Cortex of kidney (tissue), 1 donor: ENCODE data around the gene SAMD4B.

ENCODE experiments used
- DNase-seq: peaks from one replicate; lab custom pipeline; 2025; lab: John Stamatoyannopoulos, UW

SAMD4B gene

GRCh38 chr19:39397360-39398296 is 55.4 kb downstream of the SAMD4B start:
- DNase-seq: no peak

- DNase-seq: no peak
Observed at GRCh38 chr19:39398297-39398864, 56.2 kb downstream of the SAMD4B start.

- no peak for DNase-seq
Observed at GRCh38 chr19:39399668-39400050, 57.4 kb downstream of the SAMD4B start.

- DNase-seq: no peak
Observed at GRCh38 chr19:39400061-39400460, 57.8 kb downstream of the SAMD4B start.

GRCh38 chr19:39401070-39401548 is 58.9 kb downstream of the SAMD4B start:
- no peak for DNase-seq

- DNase-seq: no peak
Observed at GRCh38 chr19:39401549-39402345, 59.5 kb downstream of the SAMD4B start.

- DNase-seq: no peak
Observed at GRCh38 chr19:39402346-39403300, 60.4 kb downstream of the SAMD4B start.

GRCh38 chr19:39403331-39404312 is 61.4 kb downstream of the SAMD4B start:
- DNase-seq: no peak

GRCh38 chr19:39405261-39405957 is 63.2 kb downstream of the SAMD4B start:
- DNase-seq: no peak

GRCh38 chr19:39405958-39406655 is 63.9 kb downstream of the SAMD4B start:
- DNase-seq: no peak

GRCh38 chr19:39406656-39407409 is 64.6 kb downstream of the SAMD4B start, which contains the start of gene ZFP36:
TSS of gene ZFP36 (plus strand) at chr19:39406847. CDS start at chr19:39406905, 58 bp downstream.
- no peak for DNase-seq

- DNase-seq: no peak
Observed at GRCh38 chr19:39407410-39407659, 65.1 kb downstream of the SAMD4B start.

- DNase-seq: no peak
Observed at GRCh38 chr19:39407660-39408391, 65.6 kb downstream of the SAMD4B start.

- DNase-seq: no peak
Observed at GRCh38 chr19:39408392-39409207, 66.4 kb downstream of the SAMD4B start.

GRCh38 chr19:39409208-39410016 is 67.2 kb downstream of the SAMD4B start:
- peak; percentile 86 for DNase-seq
